Endothelial cell of umbilical vein (primary cell): Measurements from ENCODE around the gene FKBP2.

Source experiments
- EZH2 ChIP-seq: IDR thresholded peaks from 2 replicates; pipeline ENCODE4 v1.6.1; 2012; ENCODE audit warnings: borderline replicate concordance, low read depth, mild to moderate bottlenecking, moderate library complexity, low read length, inconsistent platforms; ENCODE audit not compliant: severe bottlenecking
- FOS ChIP-seq: IDR thresholded peaks from 2 replicates; pipeline ENCODE4 v1.6.1; 2011; ENCODE audit warnings: mild to moderate bottlenecking, low read length, moderate library complexity, borderline replicate concordance; ENCODE audit not compliant: insufficient read depth
- GATA2 ChIP-seq: IDR thresholded peaks from 2 replicates; pipeline ENCODE4 v1.7.0; 2011; ENCODE audit warnings: low read depth, mild to moderate bottlenecking, moderate library complexity, mixed read lengths, low read length; ENCODE audit not compliant: insufficient read length, insufficient read depth
- JUN ChIP-seq: IDR thresholded peaks from 2 replicates; pipeline ENCODE4 v1.6.1; 2011; ENCODE audit warnings: borderline replicate concordance, low read depth; ENCODE audit not compliant: insufficient read length, insufficient read depth
- MYC ChIP-seq: IDR thresholded peaks from one replicate; pipeline ENCODE4 v1.6.1; 2011; ENCODE audit warnings: mild to moderate bottlenecking, low read depth, low read length
- POLR2A ChIP-seq: IDR thresholded peaks from 2 replicates; pipeline ENCODE4 v1.6.1; 2012; ENCODE audit warnings: low read depth, mild to moderate bottlenecking, control low read depth, low read length
- POLR2AphosphoS5 ChIP-seq: IDR thresholded peaks from 2 replicates; pipeline ENCODE4 v1.6.1; 2012; ENCODE audit warnings: low read depth, mild to moderate bottlenecking, control low read depth, low read length, moderate library complexity; ENCODE audit not compliant: insufficient read depth
- TF ChIP-seq, protein P1 (sequence below), 2 donors: IDR thresholded peaks; 1 replicate in 1 of 2; 2 replicates in 1 of 2; pipeline ENCODE4 v1.5.1; 2011; ENCODE audit warnings: low read length in 2 of 2, mild to moderate bottlenecking in 2 of 2, moderate library complexity in 2 of 2, control low read depth in 1 of 2, inconsistent platforms in 1 of 2, low read depth in 1 of 2; ENCODE audit not compliant: insufficient read depth in 1 of 2; ENCODE audit errors: extremely low read depth in 1 of 2
- TF ChIP-seq, protein P2 (sequence below): IDR thresholded peaks from 2 replicates; pipeline ENCODE4 v1.6.1; 2011; ENCODE audit not compliant: insufficient read depth, insufficient read length

DNA sequence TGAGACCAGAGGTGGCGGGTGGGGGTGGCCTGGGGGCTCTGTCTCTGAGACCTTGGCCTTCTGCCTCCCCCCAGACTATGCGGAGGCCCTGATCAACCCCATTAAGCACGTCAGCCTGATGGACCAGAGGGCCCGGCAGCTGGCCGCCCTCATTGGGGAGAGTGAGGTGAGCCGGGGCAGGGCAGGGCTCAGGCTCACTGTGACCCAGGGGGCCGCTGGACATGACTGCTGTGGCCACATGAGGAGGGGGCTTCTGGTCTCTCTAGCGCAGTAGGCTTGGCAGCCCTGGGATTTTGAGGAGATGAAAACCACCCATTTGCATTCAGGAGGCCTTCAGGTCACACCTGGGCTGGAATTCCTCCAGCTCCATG is 23.0 kb downstream of the FKBP2 start:
- TF ChIP-seq, protein P1, sequence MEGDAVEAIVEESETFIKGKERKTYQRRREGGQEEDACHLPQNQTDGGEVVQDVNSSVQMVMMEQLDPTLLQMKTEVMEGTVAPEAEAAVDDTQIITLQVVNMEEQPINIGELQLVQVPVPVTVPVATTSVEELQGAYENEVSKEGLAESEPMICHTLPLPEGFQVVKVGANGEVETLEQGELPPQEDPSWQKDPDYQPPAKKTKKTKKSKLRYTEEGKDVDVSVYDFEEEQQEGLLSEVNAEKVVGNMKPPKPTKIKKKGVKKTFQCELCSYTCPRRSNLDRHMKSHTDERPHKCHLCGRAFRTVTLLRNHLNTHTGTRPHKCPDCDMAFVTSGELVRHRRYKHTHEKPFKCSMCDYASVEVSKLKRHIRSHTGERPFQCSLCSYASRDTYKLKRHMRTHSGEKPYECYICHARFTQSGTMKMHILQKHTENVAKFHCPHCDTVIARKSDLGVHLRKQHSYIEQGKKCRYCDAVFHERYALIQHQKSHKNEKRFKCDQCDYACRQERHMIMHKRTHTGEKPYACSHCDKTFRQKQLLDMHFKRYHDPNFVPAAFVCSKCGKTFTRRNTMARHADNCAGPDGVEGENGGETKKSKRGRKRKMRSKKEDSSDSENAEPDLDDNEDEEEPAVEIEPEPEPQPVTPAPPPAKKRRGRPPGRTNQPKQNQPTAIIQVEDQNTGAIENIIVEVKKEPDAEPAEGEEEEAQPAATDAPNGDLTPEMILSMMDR (IDR thresholded peaks at IDR 0.05; ENCODE audit: extremely low read depth in 1 of 2, insufficient read depth in 1 of 2, low read depth in 1 of 2, low read length in 2 of 2), result no peak
- TF ChIP-seq FOS (no peak), POLR2A (no peak), MYC (no peak), JUN (no peak), EZH2 (no peak), POLR2AphosphoS5 (no peak), GATA2 (no peak)
- TF ChIP-seq, protein P2, sequence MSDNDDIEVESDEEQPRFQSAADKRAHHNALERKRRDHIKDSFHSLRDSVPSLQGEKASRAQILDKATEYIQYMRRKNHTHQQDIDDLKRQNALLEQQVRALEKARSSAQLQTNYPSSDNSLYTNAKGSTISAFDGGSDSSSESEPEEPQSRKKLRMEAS, result no peak
